PC-9 (cell line): ENCODE measurements around the gene DSC1.

Source experiments
- EZH2 ChIP-seq: fragments of 200-600 bp; sonication (generic); IDR thresholded peaks from 2 replicates; pipeline ENCODE4 v1.8.0; 2017; ENCODE audit warnings: antibody characterized with exemption, low read depth
- TF ChIP-seq, protein P1 (sequence below): fragments of 200-600 bp; sonication (generic); conservative IDR thresholded peaks from 2 replicates; pipeline ENCODE4 v1.6.1; 2017; ENCODE audit warnings: mixed run types, antibody characterized with exemption, mild to moderate bottlenecking, moderate library complexity

DNA sequence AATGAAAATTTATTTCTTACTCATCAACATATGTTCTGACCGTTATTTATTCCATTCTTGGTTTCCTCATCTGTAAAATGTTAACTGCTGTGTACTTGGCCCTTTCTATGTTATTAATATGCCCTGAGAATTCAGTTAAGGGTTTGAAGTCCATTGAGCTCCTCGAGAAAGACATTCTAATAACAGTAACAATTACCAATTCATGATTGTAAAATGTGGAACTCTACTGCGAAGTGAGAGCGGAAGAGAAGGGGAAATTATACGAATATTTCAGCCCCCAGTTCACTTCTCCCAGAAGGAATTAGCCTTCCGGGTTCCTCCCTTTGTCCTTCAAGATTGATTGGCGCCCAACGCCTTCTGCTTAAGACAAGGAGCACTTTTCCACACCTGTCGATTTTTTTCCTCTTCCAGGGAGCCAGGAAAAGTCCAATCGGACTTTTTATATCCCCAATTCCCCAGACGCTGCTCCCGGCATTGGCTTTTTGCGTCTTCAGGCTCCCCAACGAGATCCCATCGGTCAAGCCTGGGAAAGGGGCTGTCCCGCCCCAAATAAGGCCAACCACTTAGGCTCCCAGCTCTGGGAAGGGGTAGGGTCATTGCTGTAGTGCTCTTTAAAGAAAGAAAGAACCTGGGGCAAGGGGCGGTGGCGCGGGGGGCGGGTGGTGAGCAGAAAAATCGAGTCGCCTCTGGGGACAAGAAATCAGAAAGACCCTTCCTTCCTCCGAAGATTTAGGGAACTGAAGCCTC lies 62.0 kb downstream of the DSC1 start:
- TF ChIP-seq EZH2: no peak
- TF ChIP-seq, protein P1, sequence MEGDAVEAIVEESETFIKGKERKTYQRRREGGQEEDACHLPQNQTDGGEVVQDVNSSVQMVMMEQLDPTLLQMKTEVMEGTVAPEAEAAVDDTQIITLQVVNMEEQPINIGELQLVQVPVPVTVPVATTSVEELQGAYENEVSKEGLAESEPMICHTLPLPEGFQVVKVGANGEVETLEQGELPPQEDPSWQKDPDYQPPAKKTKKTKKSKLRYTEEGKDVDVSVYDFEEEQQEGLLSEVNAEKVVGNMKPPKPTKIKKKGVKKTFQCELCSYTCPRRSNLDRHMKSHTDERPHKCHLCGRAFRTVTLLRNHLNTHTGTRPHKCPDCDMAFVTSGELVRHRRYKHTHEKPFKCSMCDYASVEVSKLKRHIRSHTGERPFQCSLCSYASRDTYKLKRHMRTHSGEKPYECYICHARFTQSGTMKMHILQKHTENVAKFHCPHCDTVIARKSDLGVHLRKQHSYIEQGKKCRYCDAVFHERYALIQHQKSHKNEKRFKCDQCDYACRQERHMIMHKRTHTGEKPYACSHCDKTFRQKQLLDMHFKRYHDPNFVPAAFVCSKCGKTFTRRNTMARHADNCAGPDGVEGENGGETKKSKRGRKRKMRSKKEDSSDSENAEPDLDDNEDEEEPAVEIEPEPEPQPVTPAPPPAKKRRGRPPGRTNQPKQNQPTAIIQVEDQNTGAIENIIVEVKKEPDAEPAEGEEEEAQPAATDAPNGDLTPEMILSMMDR: no peak
